ENCODE results near the gene DRD4.

DRD4 gene

DNA sequence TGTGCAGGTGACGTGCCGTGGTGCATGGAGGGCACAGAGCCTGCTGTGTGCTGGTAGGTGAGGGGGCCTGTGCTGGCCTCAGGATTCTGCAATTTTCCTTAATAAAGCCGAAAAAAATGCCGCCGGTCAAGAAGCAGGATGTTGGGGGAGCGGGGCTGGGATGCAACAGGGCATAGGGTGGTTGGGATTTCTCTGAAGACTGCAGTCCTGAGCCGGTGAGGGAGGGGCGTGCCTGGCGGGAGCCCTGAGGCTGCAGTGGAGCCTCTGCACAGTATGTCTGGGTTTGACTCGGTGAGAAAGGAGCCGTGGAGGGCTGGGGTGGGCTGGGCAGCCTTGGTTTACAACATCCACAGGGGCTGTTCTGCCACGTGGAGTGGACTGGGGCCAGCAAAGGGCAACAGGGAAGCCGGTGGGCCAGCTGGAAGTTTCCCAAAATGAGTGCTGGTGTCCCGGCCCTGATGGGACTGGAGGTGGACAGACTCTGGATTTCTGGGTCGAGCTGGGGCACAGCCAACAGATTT is 13.7 kb upstream of the DRD4 start:
- DNase-seq (ENCODE audit: low read depth), result no peak

DNA sequence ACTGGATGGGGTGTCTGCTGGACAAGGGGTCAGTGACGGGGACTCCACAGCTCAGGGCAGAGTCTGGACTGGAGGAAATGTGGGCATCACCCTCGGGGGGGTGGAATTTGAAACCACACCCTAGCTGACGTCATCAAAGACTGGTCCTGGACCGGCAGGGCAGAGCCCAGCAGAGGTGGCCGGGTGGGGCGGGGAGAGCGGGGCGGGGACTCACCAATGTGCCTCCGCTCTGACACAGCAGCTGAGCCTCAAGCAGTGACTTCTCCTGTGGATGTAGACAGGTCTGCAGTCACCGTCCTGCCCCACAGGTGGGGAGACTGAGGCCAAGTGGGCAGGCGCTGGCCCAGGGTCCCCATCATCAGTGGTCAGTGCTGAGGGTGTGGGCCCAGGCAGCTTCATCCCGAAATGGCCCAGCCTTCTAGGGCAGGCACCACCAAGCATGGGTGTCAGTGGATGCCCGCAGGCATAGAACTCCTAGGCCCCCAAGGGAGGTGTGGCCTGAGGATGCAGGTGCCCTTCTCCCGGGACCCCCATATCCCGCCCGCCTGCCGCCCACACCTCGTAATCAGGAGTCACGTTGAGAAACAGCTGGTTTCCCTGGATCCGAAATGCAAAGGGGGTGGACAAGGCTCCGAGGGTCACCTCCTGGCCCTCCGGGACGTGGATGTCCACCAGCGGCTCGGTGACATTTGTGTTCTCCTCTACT is 12.9 kb upstream of the DRD4 start:
- peak; percentile 45 for DNase-seq (ENCODE audit: low read depth)

DNA sequence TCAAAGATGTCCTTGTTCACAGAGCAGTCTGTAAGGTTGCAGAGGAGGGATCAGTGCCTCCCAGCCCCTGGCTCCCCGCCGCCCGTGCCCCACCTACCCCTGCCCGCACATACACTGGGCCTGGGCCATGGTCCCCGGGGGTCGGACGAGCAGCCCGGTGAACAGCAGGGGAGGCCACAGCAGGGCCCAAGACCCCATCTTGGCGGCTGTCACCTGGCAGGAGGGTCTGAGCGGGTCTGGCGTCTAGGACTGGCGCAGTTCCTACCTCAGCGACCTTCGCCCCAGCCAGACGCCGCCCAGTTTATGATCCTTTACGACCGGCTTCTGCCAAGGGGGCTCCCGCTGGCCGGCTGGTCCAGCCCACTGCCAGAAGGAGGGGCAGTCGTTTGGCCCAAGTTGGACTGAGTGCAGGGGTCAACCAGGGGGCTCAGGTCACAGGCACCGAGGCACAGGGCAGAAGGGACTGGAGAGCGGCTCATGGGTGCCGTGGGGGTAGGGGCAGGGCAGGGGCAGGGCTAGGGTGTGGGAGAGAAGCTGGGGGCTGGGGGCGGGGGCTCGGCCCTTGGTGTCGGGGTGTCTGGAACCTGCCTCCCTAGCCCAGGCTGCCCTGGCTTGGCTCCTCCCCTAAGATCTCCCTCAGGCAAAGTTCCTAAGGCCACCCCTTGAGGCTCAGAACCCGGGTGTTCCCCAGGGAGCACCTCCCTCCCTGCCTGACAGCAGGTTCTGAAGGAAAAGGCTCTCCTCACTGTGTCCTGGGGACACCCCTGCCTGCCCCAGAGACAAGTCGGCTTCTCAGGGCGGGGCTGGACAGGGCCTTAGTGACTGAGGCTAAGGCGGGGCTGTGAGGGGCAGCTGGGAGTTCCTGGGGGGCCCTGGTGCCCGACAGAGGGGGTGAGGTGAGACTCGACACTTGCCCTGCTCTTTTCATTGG is 12.1 kb upstream of the DRD4 start, which contains the start of gene CDHR5:
TSS of gene CDHR5 (minus strand) at position 251 of the 931 bp plus-strand sequence. CDS start at position 198, 53 bp downstream.
- no peak for DNase-seq (ENCODE audit: low read depth)

DNA sequence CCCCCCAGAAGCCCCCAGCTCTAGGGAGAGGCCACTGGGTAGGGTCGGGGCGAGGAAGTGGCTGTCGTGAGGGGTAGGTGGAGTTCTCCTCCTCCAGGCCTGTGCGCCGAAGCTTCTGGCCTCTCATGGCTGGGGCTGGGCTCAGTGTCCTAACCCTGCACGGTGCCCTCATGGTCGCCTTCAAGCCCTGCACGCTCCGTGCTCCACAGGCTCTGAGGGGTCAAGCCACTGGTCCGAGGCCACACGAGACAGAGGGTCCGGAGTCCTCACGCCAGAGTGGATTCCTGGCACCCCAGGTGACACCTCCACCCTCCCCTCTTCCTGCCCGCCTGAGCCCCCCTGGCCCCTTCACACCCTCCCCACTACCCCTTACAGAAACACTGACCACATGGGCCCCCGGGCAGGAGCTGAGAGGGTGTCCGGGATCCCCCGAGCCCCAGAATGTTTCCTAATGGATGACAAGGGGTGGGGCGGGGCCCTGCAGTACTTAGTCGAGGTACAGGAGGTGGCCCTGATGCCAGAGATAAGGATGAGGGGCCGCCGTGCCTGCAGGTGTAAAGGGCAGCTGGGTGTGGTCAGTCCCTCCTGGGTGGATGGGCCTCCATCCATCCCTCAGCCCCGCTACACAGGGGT is 11.3 kb upstream of the DRD4 start:
- DNase-seq (ENCODE audit: low read depth), result no peak

DNA sequence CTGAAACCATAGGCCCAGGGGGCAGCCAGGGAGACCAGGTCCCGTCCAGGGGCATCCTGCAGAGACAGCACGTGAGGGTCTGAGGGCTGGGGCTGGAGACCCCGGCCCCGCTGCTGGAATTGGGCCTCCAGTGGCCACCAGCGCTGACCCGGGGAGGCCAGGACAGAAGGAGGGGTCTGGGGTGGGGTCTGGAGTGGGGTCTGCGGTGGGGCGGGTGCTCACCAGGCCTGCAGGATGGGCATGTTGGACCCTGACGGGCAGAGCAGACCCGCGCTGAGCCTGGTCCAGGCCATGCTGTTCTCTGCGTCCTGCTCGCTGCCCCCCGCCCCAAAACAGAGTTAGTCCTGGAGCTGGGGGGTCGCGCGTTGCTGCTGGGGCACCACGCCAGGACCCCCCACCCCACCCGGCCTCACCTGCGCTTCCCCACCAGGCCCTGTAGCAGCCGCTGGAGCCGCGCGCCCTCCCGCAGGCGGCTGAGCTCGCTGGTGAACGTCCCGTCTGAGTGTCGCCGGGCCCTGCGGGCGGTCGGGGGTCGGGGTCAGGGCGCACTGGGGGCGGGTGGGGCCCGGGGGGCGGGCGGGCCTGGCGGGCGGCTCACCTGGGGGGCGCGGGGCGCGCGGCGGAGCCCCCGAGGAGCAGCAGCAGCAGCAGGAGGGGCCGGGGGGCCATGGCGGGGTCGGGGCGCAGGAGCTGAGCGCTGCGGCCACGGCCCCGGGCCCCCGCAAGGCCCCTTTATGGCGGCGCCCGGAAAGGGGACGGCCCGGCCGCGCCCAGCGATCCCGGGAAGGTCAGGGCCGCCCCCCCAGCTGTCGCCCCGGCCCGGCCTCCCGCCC is 10.4 kb upstream of the DRD4 start, which contains the start of gene SCT:
TSS of gene SCT (minus strand) at position 707 of the 833 bp plus-strand sequence. CDS start at position 669, 38 bp downstream.
- no peak for DNase-seq (ENCODE audit: low read depth)

DNA sequence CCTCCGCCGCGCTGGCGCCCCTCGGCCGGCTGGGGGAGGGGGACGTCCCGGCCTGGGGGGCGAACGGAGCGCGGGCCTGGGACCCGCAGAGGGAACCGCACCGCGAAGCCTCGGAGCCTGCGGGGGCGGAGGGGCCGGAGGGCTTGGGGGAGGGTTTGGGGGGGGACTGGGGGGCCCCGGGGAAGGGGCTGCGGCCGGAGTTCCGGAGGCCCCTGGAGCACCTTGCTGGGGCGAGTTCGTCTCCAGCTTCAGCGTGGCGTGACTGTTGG is 9.8 kb upstream of the DRD4 start:
- DNase-seq (ENCODE audit: low read depth), result no peak

DNA sequence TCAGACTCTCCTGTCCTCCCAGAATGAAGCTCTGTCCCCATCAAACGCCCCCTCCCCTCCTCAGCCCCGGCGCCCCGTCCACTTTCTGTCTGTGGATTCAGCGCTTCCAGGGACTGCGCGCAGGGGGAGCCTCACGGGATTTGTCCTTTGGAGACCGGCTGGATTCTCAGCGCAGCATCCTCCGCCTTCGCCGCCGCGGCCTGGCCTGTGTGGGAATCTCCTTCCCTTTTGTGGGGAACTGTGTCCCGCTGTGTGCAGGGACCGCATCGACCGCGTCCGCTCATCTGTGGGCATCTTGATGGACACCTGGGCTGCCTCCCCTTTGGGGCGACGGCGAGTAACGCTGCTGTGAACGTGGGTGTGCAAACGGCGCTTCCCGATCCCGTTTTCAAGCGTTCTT is 9.0 kb upstream of the DRD4 start:
- no peak for DNase-seq (ENCODE audit: low read depth)

DNA sequence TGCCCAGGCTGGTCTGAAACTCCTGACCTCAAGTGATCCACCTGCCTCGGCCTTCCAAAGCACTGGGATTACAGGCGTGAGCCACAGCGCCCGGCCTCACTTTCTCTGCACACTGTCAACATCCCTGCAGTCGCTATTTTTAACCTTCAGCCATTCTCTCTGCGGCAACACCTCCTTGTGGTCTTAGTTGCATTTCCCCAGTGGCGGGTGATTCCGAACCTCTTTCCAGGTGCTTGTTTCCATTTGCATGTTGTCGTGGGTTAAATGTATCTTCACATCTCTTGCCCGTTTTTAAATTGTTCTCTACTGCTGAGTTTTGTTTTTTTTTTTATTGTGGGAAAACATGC is 7.9 kb upstream of the DRD4 start:
- DNase-seq (ENCODE audit: low read depth), result no peak

DNA sequence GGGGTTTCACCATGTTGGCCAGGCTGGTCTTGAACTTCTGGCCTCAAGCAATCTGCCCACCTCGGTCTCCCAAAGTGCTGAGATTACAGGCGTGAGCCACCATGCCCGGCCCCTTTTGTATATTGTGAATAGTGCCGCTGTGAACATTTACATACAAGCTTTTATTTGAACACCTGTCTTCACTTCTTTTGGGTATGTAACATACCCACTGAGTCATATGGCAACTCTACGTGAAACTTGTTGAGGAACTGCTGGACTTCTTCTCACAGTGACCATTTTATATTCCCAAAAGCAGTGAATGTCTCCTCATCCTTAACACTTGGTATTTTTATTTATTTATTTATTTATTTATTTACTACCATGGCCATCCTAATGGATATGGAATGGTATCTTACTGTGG is 6.2 kb upstream of the DRD4 start:
- DNase-seq (ENCODE audit: low read depth), result no peak

DNA sequence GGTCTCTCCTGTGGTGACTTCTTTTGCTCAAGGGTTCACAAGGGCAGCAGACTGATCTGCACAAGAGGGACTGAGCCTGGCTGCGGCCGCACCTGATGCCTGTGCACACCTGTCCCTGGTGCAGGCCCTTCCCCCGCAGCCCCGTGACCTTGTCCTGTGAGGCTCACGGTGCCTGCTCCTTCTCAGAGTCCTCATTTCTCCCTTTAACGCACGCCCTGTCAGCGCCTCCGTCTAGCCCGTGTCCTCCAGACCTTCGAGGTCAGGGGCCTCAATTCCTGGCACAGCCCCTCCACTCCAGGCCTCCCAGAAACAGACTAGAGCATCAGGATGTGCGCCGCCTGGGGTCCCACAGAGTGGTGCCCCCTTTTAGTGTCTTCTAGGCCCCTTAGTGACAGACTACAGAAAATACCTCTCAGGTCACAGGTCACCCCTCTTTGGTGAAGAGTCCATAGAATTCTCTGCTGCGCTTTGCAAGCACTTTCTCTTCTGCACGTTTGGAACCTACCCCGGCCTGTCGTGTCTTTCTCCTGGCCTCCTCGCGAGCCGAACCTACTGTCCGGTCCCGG is 1.0 kb upstream of the DRD4 start:
- no peak for DNase-seq (ENCODE audit: low read depth)

DNA sequence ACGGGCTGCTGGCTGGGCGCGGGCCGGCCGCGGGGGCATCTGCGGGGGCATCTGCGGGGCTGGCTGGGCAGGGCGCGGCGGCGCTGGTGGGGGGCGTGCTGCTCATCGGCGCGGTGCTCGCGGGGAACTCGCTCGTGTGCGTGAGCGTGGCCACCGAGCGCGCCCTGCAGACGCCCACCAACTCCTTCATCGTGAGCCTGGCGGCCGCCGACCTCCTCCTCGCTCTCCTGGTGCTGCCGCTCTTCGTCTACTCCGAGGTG is 194 bp downstream of the DRD4 start:
- DNase-seq (ENCODE audit: low read depth), result no peak

DNA sequence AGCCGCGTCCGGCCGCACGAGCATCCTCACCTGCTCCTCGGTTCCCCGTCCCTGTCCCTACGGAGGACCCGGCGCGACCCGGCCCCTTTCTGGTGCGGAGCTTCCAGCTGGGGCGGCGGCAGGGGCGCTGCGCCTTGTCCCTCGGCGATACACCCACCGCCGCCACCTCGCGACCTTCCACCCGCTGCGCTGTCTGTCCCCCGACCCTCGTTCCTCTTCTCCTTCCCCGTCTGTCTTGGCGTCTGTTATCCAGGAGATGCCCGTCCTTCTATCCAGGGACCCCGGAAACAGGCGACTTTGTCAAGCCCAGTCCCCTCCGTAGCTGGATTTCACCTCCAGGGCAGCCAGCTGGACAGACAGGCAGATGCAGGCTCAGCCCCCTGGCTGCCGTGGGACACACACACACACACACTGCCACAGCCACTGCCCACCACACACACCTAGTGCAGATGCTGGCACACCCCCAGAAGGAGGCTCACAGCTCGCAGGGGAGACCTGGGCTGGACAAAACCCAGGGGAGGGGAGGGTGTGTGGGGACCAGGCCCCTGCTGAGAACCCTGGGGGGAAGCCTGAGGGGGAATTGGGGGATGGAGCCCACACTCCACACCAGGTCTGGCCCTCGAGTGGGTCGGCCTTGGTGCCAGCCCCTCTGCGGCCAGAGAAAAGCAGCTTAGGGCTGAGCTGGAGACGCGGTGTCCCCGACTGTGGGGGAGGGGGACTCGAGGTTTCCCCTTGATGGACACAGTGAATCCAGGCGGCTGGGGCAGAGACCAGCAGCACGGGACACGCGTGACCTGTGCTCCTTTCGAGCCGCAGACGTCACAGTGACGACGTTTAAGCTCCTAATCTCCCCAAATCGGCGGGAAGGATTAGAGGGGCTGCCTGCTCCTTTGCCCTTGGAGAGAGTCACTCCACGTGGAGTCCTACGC is 788 bp downstream of the DRD4 start:
- no peak for DNase-seq (ENCODE audit: low read depth)

DNA sequence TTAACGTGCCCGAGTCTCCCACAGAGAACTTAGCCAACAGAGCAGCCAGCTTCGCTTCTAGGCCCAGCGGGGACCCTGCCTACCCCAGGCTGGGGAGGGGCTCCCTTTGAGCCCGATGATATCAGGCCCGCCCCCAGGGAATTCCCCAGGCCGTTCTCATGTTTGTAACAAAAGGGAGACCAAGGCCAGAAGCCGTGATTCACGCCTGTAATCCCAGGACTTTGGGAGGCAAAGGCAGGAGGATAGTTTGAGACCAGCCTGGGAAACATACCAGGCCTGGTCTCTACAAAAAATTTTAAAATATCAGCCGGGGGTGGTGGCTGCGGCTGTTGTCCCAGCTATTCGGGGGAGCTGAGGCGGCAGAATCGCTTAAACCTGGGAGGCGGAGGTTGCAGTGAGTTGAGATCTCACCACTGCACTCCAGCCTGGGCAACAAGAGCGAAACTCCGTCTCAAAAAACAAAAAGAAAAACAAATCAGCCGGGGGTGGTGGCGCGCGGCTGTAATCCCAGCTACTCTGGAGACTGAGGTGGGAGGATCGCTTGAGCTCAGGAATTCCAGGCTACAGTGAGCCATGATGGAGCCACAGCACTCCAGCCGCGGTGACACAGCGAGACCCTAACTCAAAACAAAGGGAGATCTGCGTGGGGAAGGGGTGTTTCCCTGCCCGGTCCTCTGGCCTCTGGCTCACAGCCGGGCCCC is 1.7 kb downstream of the DRD4 start:
- no peak for DNase-seq (ENCODE audit: low read depth)

DNA sequence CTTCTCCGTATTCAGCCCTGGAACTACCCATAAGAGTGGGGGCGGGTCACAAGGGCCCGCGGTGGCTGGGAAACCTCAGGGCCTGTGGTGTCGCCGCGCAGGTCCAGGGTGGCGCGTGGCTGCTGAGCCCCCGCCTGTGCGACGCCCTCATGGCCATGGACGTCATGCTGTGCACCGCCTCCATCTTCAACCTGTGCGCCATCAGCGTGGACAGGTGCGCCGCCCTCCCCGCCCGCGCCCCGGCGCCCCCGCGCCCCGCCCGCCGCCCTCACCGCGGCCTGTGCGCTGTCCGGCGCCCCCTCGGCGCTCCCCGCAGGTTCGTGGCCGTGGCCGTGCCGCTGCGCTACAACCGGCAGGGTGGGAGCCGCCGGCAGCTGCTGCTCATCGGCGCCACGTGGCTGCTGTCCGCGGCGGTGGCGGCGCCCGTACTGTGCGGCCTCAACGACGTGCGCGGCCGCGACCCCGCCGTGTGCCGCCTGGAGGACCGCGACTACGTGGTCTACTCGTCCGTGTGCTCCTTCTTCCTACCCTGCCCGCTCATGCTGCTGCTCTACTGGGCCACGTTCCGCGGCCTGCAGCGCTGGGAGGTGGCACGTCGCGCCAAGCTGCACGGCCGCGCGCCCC is 2.4 kb downstream of the DRD4 start:
- no peak for DNase-seq (ENCODE audit: low read depth)

DNA sequence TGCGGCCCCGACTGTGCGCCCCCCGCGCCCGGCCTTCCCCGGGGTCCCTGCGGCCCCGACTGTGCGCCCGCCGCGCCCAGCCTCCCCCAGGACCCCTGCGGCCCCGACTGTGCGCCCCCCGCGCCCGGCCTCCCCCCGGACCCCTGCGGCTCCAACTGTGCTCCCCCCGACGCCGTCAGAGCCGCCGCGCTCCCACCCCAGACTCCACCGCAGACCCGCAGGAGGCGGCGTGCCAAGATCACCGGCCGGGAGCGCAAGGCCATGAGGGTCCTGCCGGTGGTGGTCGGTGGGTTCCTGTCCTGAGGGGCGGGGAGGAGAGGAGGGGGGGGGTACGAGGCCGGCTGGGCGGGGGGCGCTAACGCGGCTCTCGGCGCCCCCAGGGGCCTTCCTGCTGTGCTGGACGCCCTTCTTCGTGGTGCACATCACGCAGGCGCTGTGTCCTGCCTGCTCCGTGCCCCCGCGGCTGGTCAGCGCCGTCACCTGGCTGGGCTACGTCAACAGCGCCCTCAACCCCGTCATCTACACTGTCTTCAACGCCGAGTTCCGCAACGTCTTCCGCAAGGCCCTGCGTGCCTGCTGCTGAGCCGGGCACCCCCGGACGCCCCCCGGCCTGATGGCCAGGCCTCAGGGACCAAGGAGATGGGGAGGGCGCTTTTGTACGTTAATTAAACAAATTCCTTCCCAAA is 3.1 kb downstream of the DRD4 start:
- DNase-seq (ENCODE audit: low read depth), result no peak

DNA sequence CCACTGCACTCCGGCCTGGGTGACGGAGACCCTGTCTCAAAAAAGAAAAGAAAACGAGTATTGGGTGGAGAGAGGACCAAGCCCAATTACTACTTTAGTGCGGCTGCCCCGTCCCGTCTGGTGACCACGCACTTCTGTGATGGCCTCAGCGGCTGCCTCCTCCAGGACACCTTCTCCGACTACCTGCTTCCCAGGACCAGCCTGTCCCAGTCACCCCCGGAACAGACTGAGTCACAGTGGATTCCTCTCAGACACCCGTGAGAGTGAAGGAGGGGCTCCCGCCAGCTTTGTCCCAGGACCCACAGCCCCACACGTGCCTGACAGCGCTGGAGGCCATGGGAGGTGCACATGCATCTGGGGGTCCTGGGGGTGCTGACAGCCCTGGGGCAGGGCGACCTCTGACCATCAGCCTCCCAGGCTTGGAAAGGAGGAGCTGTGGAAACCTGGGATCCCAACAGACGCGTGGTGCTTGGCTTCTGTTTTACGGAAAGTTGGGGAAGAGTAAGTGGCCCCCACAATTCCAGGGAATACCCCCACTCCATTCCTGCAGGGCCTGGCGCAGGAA is 4.8 kb downstream of the DRD4 start:
- DNase-seq (ENCODE audit: low read depth), result no peak

DNA sequence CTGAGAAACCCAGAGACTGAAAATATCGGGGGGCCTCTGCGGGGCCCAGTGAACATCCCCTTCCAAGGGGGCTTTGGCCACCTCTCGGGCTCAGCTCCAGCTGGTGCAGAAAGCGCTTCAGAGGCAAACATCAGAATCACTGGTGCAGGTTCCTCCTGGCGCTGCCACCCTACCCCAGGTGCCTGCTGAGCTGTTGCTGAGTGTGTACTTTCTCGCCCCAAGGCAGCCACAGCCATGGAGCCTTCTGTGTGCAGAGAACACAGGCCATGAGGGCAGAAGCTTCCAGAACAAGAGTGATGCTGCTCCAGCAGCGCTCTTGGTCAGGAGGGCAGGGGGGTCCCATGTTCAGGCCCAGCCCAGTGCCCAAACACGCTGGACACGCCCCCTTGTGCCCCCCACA is 6.3 kb downstream of the DRD4 start:
- no peak for DNase-seq (ENCODE audit: low read depth)

DNA sequence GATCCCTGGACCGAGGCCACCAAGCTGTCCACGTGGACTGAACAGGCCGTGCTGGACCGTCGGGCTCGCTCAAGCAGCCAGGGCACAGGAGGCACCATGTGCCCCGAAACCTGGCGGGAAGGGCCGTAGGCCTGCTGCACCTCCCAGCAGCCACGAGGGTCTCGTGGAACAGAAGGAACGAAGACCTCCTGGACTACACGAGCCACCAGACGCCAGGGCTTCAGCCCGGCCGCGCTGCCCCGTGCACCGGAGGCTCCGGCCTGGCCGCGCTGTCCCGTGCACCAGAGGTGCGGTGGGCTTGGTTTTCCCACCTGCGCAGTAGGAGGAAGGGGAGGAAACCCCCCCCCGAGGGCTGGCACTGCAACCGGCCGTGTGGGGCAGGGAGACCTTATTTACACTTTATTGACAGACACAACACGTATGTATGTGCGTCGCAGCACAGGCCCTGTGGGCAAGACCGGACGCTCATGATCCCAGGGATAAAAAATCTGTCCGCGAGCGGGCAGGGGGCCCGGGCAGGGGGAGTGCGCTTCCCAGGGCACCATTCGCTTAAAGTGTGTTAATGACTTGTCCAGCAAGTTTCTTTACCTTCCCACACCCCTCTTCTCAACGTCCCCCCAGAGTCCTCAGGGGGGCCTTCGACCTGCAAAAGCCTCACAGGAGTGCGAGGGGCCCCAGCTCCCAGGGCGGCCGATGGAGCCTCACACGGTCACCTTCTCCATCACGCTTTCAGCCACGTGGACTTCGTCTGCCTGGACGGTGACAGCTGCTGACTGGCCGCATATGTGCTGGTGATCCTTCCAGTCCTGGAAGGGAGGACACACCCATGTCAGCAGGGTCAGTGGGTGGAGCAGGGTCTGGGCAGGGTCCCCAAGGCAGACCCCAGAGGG is 7.0 kb downstream of the DRD4 start:
- DNase-seq (ENCODE audit: low read depth), result no peak

Measured in EH (cell line).